HG03432 (cell line): ENCODE measurements around the gene HMX1.

Experiments
- ATAC-seq: cut with Tn5 transposase; IDR thresholded peaks from one replicate; pipeline ENCODE4 v1.9.1; 2021; ENCODE audit warnings: mild to moderate bottlenecking, moderate library complexity; ENCODE audit not compliant: unreplicated experiment

HMX1 gene

DNA sequence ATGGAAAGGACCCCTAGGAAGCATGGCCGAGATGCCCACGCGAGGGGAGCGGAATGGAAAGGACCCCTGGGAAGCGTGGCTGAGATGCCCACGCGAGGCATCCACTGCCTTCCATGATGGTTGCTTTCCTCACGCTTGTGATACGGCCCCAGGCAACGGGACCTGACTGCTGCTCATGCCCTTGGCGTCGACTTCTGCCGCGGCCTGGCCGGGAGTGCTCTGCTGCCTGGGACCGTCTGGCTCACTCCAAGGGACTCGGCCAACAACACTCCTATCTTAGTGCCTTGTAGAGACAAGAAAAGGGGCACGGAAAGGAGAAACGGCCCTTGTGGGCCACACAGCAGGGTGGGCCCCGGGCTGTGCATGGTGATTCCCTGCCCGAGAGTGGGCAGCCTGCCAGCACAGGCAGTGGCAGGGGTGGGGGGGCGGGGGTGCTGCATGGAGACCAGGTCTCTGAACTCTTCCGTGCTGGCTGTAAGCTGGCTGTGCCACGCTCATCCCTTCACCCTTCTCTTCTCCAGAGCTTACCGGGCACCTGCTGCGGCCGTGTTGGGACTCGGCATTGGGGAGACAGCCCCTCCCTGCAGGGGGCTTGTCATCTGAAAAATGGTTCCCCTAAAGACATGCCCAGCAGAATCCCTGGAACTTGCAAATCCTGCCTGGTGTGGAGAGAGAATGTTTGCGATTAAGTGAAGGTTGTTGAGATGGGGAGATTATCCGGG, 38.6 kb upstream of the HMX1 start:
- no peak for ATAC-seq

DNA sequence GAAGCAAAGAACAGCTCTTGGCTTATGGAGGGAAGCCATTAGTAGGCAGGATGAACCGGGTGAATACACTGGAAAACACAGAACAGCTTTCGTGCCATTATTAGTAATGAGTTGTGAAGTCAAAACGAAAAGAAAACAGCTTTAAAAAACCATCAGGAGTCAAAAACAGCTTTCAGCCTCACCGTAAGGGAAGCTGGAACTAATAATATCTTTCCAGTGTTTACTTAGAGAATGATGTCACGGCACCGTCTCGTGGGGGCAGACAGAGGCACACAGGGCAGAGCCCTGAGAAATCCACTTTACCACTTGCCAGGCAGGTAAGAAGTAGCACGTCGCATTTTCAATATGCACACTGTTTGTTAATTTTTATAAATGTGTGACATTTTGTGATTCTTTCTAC, 37.9 kb upstream of the HMX1 start:
- ATAC-seq = no peak

DNA sequence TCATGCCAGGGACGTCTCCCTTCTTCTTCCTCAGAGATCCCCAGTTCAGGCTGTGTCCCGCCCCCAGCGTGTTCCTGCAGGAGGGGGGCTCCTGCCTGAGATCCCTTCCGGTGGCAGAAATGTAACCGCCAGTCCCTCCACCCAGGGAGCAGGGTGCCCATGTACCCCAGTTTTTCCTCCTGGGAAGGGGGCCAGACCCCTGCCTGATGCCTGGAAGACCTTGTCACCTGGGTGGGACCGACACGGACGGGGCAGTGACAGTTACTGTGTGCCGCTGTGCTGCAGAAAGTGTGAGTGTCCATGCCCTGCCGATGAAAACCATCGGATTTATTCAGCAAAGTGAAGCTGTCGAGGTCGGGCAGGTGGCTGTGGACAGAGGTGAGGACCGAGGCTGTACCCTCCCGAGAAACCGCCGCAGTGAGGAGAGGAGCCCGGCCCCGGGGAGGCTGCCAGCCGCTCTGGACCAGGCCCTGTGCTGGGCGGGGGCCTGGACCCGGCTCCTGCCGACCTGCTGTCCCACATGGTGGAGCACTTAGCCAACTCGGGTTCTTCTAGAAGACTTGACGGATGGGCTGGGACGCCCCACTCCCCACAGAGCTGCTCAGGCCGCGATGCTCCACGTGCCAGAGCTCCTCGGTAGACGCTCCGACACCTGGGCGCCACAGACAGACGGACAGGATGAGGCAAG, 36.7 kb upstream of the HMX1 start:
- ATAC-seq = no peak

DNA sequence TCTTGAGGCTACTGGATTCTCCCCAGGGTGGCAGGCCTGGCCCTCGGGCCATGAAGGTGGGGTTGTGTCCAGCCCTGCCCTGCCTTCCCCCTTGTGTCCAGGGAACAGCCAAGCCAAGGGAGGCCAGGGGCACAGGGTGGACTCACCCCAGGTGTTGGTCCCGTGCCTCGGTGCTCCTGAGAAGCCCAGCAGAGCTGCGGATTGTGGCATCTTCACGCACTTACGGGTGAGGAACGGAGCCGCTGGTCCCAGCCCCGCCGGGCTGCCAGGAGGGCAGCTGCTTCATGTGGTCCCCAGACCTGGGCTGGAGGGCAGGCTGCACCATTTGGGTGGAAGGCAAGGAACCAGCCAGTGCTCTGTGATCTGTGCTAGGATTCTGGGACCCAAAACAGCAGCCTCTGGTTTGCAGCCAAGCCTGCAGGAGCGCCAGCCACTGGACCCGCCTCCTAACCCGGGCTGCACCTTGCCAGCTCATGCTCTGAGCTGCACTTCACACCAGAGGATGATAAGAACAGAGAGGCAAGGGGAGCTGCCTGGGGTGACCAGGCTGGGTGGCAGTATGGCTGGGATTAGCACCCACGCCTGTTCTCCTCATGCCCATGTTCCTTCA, 36.1 kb upstream of the HMX1 start:
- ATAC-seq = no peak

DNA sequence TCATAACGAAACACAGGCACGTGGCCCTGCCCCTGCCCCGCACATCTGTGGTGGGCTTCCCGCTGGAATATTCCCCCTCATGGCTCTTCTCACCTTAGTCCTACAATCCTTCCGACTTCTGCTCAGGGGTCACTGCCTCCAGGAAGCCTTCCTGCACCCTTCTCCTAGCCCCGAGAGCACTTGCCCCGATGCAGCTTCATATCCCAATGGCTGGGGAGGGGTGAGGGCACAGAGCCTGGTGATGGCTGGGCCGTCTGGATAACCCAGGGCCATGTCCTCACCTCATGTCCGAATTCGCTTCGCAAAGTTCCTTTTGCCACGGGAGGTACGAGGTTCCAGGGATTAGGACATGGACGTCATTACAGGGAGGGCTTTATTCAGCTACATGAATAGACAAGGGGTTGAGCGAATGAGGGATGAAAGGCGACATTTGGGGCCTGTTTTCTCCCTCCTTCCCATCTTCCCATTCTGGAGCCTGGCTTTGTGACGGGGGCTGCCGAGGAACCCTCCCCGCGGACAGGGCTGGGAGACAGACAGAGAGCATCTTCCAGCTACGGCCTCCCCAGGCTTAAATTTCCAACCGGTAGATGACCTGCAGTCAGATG, 35.5 kb upstream of the HMX1 start:
- no peak for ATAC-seq

DNA sequence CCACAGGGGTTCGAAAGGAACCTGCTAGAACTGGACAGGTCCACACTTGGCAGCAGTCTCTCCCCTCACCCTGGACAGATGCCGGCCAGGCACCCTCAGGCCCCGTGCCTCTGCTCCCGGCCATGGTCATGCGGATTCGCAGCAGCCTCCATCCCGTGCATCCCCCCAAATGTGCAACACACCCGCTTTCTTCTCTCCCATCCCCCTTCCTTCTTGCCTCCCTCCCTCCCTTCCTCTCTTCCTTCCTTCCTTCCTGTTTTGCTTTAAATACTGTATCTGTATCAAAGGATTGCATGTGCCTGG, 35.0 kb upstream of the HMX1 start:
- no peak for ATAC-seq

DNA sequence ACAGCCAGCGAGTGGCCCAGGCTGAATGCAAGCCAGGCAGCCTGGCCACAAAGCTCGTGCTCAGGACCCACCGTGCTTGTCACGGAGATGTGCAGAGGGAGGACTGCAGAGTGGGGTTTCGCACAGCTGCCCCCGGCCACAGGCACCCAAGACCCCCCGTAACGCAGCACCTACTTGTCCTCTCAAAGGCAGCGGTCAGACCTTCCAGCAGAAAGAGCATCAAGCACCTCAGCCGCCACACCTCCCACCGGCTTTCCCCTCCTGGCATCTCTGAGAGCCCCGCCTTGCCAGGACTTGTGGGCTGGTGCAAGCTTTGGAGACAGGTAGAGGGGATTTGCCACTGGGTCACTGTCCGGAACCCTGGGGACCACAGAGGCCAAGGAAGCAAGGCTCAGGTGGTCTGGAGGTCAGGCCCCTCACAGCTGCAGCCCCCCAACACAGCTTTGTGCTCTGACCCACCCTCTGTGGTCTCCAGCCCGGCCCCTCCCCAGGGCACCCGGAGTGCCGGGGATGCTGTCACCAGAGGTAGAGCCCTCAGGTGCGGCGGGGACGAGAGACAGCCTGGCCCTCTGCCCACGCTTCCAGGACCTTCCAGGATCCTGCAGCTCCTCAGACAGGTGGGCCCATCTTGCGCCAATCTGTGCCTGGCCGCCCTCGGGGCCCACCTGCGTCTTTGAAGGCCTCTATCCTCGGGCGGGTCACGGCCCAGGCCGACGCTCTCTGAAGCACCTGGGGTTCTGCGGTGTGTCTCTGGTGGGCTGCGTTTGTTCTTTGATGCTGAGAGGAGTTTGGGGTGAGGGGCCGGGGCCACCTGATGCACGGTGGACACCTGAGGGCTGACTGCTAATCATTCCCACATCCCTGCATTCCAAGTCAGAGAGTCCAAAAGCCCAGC, 34.4 kb upstream of the HMX1 start:
- ATAC-seq = no peak

DNA sequence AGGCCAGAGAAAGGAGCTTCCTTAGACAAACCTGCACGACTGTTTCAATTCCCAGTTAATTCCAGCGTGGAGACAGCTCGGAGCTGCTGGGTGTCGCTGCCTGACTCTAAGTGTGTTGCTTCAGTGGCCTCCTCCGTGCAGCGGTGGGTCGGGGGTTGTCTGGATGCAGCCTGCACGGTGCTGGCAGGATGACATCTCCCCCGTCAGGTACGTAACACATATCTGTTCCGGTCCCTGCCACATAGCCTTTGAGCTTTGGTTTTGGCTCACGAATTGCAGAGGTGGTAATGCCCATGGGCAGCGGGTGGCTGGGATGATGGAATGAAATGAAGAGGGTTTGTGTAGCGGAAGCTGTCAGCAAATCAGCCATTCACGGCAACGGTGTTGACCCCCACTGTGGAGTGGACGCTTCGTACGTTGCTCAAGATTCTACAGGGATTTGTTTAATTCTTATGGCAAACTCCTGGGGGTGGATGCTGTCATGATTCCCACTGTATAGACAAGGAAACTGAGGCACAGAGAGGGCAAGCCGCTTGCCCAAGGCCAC, 33.7 kb upstream of the HMX1 start:
- ATAC-seq = no peak

DNA sequence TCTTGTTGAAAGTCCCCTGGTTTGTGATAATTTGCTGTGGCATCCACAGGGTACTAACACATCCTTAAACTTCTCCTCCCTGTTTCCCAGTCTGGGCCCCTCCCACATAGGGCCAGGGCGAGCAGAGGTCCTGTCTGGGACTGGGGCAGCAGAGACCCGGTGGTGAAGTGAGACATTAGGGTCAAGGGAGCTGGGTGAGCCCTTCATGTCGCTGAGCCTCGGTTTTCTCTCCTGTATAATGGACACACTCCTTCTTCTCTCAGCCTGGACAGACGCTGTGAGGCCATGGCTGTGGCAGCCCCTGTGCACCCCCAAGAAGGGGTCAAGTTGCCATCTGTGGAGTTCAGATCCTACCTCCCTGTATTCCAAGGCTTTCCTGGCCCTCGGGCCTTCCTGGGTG, 33.0 kb upstream of the HMX1 start:
- ATAC-seq = no peak

DNA sequence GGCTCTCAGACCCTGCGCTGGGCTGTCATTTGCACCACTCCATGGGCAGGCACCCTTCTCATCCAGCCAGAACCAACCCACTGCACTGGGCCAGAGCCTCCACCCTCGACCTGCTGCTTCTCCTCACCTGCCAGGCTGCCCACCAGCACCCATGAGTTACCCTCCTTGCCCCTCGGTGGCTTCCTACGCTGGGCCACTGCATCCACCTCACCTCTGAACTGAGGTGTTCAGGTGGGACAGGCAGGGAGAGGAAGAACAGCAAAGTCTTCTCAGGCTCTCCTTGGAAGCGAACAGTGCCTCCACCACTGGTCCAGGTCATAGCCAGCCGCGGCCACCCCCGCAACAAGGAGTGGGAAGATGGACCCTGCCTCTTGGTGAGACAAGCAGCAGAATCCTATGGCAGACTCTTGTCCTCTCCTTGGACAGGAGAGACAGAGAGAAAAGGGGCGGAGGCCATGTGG, 32.4 kb upstream of the HMX1 start:
- no peak for ATAC-seq

DNA sequence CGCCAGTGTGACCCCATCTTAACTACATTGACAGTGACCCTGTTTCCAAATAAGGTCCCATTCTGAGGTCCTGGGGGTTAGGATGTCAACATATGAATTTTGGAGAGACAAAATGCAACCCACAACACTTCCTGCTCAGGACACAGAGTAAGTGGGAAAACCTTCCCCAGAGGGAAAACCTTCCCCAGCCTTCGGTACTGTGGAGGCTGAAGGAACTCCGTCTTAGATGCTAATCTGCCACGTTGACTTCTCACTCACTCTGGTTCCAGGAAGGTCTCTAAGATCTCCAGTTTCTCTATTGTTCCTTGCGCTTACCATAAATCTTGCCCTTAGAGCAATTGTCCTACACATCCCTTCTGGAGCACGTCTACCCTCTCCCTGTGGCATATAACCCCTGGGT, 29.7 kb upstream of the HMX1 start:
- no peak for ATAC-seq

DNA sequence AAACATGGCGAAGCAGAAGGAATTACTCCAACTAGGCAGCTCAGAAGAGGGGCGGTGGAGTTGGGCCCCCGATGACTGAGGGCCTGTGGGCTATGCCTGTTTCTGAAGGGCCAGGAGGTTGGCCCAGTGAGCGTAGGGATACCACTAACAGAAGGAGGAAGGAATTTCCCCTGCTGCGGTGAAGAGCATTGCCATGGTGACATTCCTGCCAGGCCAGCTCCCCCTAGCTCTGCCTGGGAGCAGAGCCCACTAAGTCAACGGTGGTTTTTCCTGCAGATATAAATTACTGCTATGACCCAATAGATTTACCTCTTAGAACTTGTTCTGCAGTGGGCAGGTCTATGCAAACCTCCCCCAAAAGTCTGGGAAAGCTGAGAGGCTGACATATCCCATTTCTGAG, 28.9 kb upstream of the HMX1 start:
- ATAC-seq = no peak

DNA sequence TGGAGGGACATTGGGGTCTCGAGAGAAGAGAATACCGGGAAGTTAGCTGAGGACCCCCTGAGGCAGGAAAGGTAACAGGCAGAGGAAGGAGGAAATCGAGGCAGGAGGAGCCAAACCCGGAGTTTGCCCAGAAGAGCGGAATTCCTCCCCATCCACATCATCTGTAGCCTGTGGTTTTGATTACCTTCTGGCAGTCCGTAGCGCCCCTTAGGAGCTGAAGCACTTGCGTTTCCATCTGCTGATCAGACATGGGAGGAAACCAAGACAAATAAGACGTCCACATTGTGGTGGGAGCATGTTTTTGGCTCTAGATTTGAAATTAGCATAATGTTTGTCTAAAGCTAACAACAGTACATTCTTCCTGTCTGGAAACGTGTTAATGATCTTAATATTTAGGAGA, 26.8 kb upstream of the HMX1 start:
- no peak for ATAC-seq

DNA sequence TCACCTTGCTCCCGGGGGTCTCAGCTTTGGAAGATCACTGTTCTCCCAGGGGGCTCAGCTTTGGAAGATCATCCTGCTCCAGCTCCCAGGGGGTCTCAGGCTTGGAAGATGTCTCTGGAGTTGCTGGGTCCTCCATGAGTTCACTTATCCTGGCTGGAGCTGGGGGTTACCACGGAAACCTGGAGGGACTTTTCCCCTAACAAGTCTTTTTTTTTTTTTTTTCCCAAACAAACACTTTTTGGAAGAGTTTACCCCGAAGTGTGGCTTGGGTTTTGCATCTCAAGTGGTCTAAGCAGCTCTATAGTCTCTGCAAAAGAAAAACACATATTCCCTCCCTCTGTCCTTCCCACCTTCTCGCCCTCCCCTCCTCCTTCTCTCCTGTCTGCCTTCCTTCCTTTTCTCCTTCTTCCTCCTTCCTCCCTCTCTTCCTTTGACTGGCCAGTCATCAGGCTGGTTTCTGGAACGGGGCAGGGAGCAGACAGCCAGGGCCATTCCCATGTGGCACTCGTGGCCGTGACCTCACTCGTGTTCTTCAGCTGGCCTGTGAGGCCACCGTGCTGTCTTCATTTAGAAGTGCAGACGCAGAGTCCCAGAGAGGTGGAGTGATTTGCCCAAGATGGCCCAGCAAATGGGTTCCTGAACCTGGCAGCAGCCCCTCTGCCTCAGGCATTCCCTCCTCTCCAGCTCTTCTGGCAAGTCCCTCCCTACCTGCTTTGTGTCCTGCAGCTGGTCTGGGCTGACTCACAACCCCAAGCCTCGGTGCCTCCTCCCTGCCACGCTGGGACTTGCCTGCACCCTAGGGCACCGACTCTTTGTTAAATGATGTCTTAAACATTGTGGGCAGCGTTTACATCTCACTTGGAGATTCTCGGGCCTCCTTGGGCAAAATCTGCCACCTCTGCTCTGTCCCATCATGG, 25.9 kb upstream of the HMX1 start:
- ATAC-seq = no peak

DNA sequence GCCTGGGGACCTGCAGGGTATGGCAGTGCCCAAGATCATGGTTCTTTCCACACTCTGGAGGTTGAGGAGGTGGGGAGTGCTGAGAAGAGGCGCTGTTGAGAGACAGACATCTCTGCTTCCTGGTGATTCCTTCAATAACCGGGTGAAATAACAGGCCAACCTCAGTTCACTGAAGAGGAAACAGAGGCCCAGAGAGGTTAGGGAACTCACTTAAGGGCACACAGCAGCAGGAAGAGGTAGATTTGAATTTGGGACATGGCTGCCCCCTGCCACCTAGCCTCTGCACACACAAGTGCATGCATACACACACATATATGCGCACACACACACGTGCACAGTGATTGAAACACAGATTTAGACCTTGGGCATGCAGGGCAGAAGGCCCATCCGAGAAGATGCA, 24.9 kb upstream of the HMX1 start:
- no peak for ATAC-seq

DNA sequence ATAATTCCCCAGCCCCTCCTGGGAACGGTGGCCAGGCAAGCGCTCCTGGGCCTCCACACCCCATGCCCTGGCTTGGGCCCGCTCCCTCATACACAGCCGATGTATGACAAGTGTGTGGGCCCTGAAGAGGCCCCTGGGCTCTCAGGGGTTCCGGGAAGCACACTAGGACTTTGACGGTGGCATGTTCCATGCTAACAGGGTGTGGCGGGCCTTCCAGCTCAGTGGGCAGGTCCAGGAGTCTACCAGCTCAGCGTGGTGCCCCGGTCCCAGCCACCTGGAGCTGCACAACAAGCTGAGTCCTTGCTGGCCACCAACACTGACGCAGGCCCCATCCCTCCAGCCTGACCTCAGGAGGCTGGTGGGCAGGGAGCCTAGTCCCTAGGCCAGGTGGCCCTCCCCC, 24.4 kb upstream of the HMX1 start:
- ATAC-seq = no peak

DNA sequence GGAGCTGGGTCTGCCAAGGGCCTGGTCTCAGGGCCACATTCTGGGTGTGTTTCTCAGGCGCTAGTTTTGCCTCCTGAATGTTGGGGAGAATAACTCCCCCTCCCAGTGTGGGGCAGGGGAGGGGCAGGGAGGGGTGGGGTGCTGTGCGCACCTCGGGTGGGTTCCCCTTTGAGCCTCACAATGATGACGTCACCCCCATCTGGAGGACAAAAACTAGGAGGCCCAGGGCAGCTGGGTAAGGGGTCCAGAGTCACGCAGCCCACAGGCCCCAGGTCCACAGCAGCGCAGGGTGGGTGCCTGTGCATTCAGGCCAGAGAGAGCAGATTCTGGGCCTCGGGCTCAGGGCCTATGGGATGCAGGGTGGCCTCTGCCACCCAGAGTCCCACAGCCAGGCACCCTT, 23.7 kb upstream of the HMX1 start:
- no peak for ATAC-seq

DNA sequence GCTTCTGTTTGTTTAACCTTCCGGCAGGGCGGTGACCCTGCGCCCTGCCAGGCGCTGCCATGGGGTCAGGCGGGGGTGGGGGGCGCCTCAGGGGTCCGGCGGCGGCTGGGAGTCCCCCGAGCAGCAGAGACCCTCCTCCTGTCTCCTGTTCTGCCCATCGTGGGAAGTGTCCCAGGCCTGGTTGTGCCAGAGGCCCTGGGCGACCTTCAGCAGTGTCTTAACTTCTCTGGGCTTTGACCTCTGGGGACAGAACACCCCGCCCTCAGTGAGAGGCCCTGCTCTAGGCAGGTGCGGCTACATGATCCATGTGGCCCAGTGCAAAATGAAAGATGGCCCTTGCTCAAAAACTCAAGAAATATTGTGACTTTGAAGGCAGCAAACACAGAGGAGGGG, 22.8 kb upstream of the HMX1 start:
- ATAC-seq = no peak

DNA sequence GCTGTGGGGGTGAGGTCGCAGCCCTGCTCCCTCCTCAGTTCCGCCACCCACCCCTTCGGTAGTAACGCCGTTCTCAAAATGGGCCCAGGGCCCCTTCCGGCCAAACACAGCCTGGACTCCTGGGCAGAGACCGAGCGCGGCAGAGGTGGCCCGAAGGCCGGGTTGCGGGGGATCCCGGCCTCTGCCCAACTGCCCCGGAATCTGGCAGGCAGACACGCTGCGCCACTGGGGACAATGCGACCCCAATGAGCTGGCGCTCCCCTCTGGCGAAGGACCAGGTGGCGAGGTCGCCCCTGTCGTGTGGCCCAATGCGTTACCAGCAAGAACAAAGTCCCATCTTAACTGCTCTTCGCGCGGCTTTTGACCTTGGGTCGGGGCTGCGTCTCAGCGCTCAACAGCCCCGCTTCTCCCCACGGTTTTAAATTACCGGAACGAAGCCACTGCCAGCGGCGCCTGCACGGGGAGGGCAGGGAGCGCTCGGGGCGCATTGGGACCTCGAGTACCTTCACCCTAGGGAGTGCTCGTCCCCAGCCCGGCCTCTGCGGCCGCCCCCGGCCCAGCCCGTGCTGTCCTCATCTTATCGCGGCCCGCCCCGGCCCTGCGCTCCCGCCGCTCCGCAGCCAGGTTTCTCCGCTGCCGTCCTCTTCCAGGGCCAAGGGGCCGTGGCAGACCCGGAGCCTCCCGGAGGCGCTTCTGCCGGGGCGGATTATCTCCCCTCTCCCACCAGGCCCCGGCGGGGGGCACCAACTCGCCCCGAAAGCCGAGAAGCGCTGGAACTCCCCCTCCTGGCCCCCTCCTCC, 22.2 kb upstream of the HMX1 start:
- ATAC-seq = no peak
